EH (cell line): ENCODE results near the gene DCUN1D2.
A peak's percentile ranks its signal among the peaks of the same experiment; 100 is the strongest.
"Not testable (repeated sequence)": the region's sequence is repeated elsewhere in the genome, so short reads cannot be mapped to it uniquely, and the experiment has no call there.

Experiments
- DNase-seq: peaks from one replicate; pipeline ENCODE4 v3.0.0-alpha.2; 2015; ENCODE audit warnings: low read depth

Gene DCUN1D2

GRCh38 chr13:113445791-113446487 lies 44.6 kb downstream of the DCUN1D2 start:
- DNase-seq = no peak

- DNase-seq = no peak
Measured at GRCh38 chr13:113443991-113444390, 46.5 kb downstream of the DCUN1D2 start.

- no peak for DNase-seq
Measured at GRCh38 chr13:113442985-113443362, 47.5 kb downstream of the DCUN1D2 start.

GRCh38 chr13:113442354-113442984 lies 48.0 kb downstream of the DCUN1D2 start:
- DNase-seq = no peak

GRCh38 chr13:113441661-113442060 lies 48.9 kb downstream of the DCUN1D2 start:
- DNase-seq = no peak

GRCh38 chr13:113437408-113438010 lies 53.0 kb downstream of the DCUN1D2 start:
- peak; percentile 17 for DNase-seq

- DNase-seq = not testable (repeated sequence)
Measured at GRCh38 chr13:113436866-113437265, 53.6 kb downstream of the DCUN1D2 start.

- DNase-seq = not testable (repeated sequence)
Measured at GRCh38 chr13:113435907-113436306, 54.6 kb downstream of the DCUN1D2 start.

- DNase-seq = no peak
Measured at GRCh38 chr13:113433391-113433916, 57.1 kb downstream of the DCUN1D2 start.

GRCh38 chr13:113432506-113433270 lies 57.8 kb downstream of the DCUN1D2 start:
- no peak for DNase-seq

GRCh38 chr13:113431171-113431570 lies 59.3 kb downstream of the DCUN1D2 start:
- no peak for DNase-seq

GRCh38 chr13:113430378-113431110 lies 60.0 kb downstream of the DCUN1D2 start:
- DNase-seq = no peak

- DNase-seq = no peak
Measured at GRCh38 chr13:113429608-113429985, 60.9 kb downstream of the DCUN1D2 start.

- no peak for DNase-seq
Measured at GRCh38 chr13:113428871-113429607, 61.5 kb downstream of the DCUN1D2 start.

- no peak for DNase-seq
Measured at GRCh38 chr13:113428469-113428865, 62.0 kb downstream of the DCUN1D2 start.

GRCh38 chr13:113427562-113428468 lies 62.7 kb downstream of the DCUN1D2 start:
- DNase-seq = peak; percentile 63

GRCh38 chr13:113426591-113426986 lies 63.9 kb downstream of the DCUN1D2 start:
- DNase-seq = no peak

GRCh38 chr13:113425941-113426590 lies 64.4 kb downstream of the DCUN1D2 start:
- no peak for DNase-seq

- no peak for DNase-seq
Measured at GRCh38 chr13:113423520-113424163, 66.9 kb downstream of the DCUN1D2 start.
